ENCODE measurements around the gene B3GNT3. TPM values are rescaled to one million over a fixed set of nuclear protein-coding genes. Genes with fewer than 3 reads are reported as not detected.

Gene B3GNT3
- total RNA-seq, 1 experiment from 2014 or later, result 1.9 TPM

DNA sequence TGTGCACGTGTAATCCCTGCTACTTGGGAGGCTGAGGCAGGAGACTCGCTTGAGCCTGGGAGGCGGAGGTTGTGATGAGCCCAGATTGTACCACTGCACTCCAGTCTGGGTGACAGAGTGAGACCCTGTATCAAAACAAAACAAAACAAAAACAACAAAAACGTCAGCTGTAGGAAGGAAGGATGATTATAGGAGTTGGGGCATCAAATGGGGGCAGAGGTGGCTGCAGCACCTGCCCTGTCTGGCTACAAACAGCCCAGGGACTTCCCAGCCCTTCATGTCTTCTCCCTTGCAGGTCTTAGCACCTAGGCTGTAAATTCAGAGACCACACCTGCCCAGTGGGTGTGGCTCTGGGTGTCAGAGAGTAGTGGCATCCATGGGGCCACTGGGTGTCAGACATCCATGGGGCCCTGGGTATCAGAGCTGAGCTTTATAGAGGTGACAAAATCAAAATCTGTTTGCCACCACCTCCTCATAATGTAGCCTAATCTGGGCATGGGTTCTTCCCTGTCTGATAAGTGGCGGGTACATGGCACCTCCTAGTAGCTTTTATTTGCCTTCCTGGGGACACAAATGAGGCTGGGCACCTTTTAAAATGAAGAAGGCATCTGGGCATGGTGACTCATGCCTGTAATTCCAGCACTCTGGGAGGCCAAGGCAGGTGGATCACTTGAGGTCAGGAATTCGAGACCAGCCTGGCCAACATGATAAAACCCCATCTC, 4.7 kb upstream of the B3GNT3 start:
- ATAC-seq, result no peak
- Mint-ChIP-seq H3K27ac (no peak overlapping the region), H3K9me3 (no peaks in the 10 kb centered on the region), H3K4me3 (no peak overlapping the region), H3K4me1 (peaks cover 6% of the 10 kb centered on the region), H3K27me3 (ENCODE audit: low read depth) (peaks cover 14% of the 10 kb centered on the region), H3K36me3 (peaks cover 3% of the 10 kb centered on the region)
- no peak for DNase-seq (ENCODE audit: low spot score)
- CTCF ChIA-PET, result interaction anchor here (0.7 to 3.7 kb wide), 2 partner anchors 16 to 45 kb away, joined by 5 to 13 read pairs; no protein-coding TSS in a partner anchor
- TF ChIP-seq NFYB (CRISPR knock-in tag; conservative IDR thresholded peaks at IDR 0.05; ENCODE audit: low read depth) (no peak), CREB1 (CRISPR knock-in tag; IDR thresholded peaks at IDR 0.05) (no peak), FOXP1 (CRISPR knock-in tag; IDR thresholded peaks at IDR 0.05; ENCODE audit: borderline replicate concordance) (no peak)
- TF ChIP-seq, protein P1, sequence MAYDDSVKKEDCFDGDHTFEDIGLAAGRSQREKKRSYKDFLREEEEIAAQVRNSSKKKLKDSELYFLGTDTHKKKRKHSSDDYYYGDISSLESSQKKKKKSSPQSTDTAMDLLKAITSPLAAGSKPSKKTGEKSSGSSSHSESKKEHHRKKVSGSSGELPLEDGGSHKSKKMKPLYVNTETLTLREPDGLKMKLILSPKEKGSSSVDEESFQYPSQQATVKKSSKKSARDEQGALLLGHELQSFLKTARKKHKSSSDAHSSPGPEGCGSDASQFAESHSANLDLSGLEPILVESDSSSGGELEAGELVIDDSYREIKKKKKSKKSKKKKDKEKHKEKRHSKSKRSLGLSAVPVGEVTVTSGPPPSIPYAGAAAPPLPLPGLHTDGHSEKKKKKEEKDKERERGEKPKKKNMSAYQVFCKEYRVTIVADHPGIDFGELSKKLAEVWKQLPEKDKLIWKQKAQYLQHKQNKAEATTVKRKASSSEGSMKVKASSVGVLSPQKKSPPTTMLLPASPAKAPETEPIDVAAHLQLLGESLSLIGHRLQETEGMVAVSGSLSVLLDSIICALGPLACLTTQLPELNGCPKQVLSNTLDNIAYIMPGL (CRISPR knock-in tag; IDR thresholded peaks at IDR 0.05), result no peak
- TF ChIP-seq, protein P2, sequence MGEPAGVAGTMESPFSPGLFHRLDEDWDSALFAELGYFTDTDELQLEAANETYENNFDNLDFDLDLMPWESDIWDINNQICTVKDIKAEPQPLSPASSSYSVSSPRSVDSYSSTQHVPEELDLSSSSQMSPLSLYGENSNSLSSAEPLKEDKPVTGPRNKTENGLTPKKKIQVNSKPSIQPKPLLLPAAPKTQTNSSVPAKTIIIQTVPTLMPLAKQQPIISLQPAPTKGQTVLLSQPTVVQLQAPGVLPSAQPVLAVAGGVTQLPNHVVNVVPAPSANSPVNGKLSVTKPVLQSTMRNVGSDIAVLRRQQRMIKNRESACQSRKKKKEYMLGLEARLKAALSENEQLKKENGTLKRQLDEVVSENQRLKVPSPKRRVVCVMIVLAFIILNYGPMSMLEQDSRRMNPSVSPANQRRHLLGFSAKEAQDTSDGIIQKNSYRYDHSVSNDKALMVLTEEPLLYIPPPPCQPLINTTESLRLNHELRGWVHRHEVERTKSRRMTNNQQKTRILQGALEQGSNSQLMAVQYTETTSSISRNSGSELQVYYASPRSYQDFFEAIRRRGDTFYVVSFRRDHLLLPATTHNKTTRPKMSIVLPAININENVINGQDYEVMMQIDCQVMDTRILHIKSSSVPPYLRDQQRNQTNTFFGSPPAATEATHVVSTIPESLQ (CRISPR knock-in tag; IDR thresholded peaks at IDR 0.05), result no peak
- TF ChIP-seq, protein P3, sequence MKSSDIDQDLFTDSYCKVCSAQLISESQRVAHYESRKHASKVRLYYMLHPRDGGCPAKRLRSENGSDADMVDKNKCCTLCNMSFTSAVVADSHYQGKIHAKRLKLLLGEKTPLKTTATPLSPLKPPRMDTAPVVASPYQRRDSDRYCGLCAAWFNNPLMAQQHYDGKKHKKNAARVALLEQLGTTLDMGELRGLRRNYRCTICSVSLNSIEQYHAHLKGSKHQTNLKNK (CRISPR knock-in tag; IDR thresholded peaks at IDR 0.05), result no peak
- POLR2A ChIA-PET, result no interaction called here

DNA sequence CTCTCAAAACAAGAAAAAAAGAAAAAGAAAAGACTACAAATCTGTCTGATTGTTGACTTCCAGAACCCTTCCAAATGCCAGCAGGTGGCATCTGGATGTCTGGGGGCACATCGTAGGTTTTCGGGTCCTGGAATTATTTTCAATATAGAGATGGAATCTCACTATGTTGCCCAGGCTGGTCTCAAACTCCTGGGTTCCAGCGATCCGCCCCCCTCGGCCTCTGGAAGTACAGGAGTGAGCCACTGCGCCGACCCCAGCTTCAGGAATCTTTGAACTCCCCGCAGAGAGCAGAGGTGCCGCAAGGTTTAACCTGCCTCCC, 567 bp upstream of the B3GNT3 start:
- ATAC-seq (no peak), DNase-seq (ENCODE audit: low spot score) (no peak)
- H3K4me1 Mint-ChIP-seq, result peaks cover 10% of the 10 kb centered on the region
- no peak overlapping the region for H3K27ac Mint-ChIP-seq
- TF ChIP-seq EMX1 (CRISPR knock-in tag; IDR thresholded peaks at IDR 0.05), result 0 out of 2 replicates have a peak, but pooled peaks have one; percentile 3
- TF ChIP-seq, protein P4, sequence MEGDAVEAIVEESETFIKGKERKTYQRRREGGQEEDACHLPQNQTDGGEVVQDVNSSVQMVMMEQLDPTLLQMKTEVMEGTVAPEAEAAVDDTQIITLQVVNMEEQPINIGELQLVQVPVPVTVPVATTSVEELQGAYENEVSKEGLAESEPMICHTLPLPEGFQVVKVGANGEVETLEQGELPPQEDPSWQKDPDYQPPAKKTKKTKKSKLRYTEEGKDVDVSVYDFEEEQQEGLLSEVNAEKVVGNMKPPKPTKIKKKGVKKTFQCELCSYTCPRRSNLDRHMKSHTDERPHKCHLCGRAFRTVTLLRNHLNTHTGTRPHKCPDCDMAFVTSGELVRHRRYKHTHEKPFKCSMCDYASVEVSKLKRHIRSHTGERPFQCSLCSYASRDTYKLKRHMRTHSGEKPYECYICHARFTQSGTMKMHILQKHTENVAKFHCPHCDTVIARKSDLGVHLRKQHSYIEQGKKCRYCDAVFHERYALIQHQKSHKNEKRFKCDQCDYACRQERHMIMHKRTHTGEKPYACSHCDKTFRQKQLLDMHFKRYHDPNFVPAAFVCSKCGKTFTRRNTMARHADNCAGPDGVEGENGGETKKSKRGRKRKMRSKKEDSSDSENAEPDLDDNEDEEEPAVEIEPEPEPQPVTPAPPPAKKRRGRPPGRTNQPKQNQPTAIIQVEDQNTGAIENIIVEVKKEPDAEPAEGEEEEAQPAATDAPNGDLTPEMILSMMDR (IDR thresholded peaks at IDR 0.05), result no peak
- H3K36me3 Mint-ChIP-seq, result no peaks in the 10 kb centered on the region
- H3K9me3 Mint-ChIP-seq, result no peaks in the 10 kb centered on the region
- ChIA-PET POLR2A (interaction anchor here (1.0 kb wide), 1 partner anchor 12 kb away, joined by 3 read pairs; no protein-coding TSS in a partner anchor), CTCF (interaction anchor here (0.8 to 1.9 kb wide), 8 partner anchors 9 to 76 kb away, joined by 3 to 6 read pairs (median 4); no protein-coding TSS in a partner anchor)
- H3K4me3 Mint-ChIP-seq, result peak overlapping the region; percentile 68
- H3K27me3 Mint-ChIP-seq (ENCODE audit: low read depth), result peaks cover 29% of the 10 kb centered on the region

DNA sequence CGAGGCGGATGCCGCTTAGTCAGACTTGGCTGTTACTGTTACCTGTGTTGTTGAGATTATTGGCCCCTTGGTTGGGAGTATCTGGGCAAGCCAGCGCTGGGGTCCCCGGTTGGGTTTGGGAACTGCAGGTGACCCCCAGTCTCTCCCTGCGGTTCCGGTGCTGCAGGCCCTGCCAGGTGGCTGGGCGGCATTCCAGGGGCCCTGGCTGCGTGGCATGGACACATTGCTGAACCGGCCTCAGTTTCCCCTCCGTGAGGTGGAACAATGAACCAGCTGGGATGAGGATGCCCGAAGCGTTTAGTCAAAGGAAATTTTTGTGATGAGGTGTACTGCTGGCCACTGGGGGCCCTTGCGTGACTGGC, 538 bp downstream of the B3GNT3 start:
- H3K4me1 Mint-ChIP-seq, result peaks cover 10% of the 10 kb centered on the region
- no peaks in the 10 kb centered on the region for H3K36me3 Mint-ChIP-seq
- H3K4me3 Mint-ChIP-seq, result peak overlapping the region; percentile 68
- H3K27me3 Mint-ChIP-seq (ENCODE audit: low read depth), result peaks cover 29% of the 10 kb centered on the region
- no peak for DNase-seq (ENCODE audit: low spot score)
- ChIA-PET POLR2A (interaction anchor here (1.0 kb wide), 1 partner anchor 13 kb away, joined by 3 read pairs; no protein-coding TSS in a partner anchor), CTCF (interaction anchor here (0.6 to 1.9 kb wide), 10 partner anchors 7 to 136 kb away, joined by 3 to 6 read pairs (median 5); partner anchors contain the start of gene RPL18A)
- ATAC-seq, result no peak
- H3K27ac Mint-ChIP-seq, result no peak overlapping the region
- TF ChIP-seq, protein P5, sequence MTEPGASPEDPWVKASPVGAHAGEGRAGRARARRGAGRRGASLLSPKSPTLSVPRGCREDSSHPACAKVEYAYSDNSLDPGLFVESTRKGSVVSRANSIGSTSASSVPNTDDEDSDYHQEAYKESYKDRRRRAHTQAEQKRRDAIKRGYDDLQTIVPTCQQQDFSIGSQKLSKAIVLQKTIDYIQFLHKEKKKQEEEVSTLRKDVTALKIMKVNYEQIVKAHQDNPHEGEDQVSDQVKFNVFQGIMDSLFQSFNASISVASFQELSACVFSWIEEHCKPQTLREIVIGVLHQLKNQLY (CRISPR knock-in tag; IDR thresholded peaks at IDR 0.05), result no peak
- TF ChIP-seq, protein P6, sequence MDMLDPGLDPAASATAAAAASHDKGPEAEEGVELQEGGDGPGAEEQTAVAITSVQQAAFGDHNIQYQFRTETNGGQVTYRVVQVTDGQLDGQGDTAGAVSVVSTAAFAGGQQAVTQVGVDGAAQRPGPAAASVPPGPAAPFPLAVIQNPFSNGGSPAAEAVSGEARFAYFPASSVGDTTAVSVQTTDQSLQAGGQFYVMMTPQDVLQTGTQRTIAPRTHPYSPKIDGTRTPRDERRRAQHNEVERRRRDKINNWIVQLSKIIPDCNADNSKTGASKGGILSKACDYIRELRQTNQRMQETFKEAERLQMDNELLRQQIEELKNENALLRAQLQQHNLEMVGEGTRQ (CRISPR knock-in tag; IDR thresholded peaks at IDR 0.05), result no peak
- no peaks in the 10 kb centered on the region for H3K9me3 Mint-ChIP-seq

Measured in WTC11 (cell line).